MCF 10A (cell line): ENCODE data around the gene OLFM2. TPM values are rescaled to one million over a fixed set of nuclear protein-coding genes. Genes with fewer than 3 reads are reported as not detected.

Experiments used
- BruUV-seq: library from RNA; stranded (reverse); fragments of 400-500 nt; replicated peaks from 2 replicates; lab custom pipeline; 2021; lab: Mats Ljungman, UMichigan
- CTCF ChIA-PET: fragments of 300-600 bp; sonication (Branson Sonifier 250); formaldehyde crosslinking; extraction: SDS; loops from one replicate; lab custom pipeline; 2021; ENCODE audit warnings: antibody characterized with exemption, inconsistent platforms; lab: Yijun Ruan, JAX
- POLR2A ChIA-PET: fragments of 300-600, 350-650 bp; sonication (Branson Sonifier 250); formaldehyde crosslinking; extraction: SDS; loops from one replicate; lab custom pipeline; 2020; ENCODE audit warnings: antibody characterized with exemption, inconsistent platforms; lab: Yijun Ruan, JAX
- DNase-seq: peaks from one replicate; pipeline ENCODE4 v3.0.0-alpha.2; 2018; ENCODE audit not compliant: unreplicated experiment
- H3K27ac Mint-ChIP-seq: one replicate; pipeline ENCODE4 v1.8.0; 2022; ENCODE audit warnings: mild to moderate bottlenecking, low read depth, mixed read lengths; ENCODE audit not compliant: unreplicated experiment
- H3K27me3 Mint-ChIP-seq: one replicate; pipeline ENCODE4 v1.8.0; 2022; ENCODE audit warnings: mixed read lengths; ENCODE audit not compliant: insufficient read depth, unreplicated experiment
- H3K36me3 Mint-ChIP-seq: one replicate; pipeline ENCODE4 v1.8.0; 2022; ENCODE audit warnings: mild to moderate bottlenecking, moderate library complexity, mixed read lengths; ENCODE audit not compliant: insufficient read depth, unreplicated experiment
- H3K4me1 Mint-ChIP-seq: one replicate; pipeline ENCODE4 v1.8.0; 2022; ENCODE audit warnings: mixed read lengths; ENCODE audit not compliant: insufficient read depth, unreplicated experiment
- H3K4me3 Mint-ChIP-seq: one replicate; pipeline ENCODE4 v1.8.0; 2022; ENCODE audit warnings: mild to moderate bottlenecking, moderate library complexity, mixed read lengths; ENCODE audit not compliant: unreplicated experiment
- H3K9me3 Mint-ChIP-seq: one replicate; pipeline ENCODE4 v1.8.0; 2022; ENCODE audit warnings: mixed read lengths; ENCODE audit not compliant: unreplicated experiment
- intact Hi-C: fragments of 100-400 bp; cut with micrococcal nuclease; formaldehyde crosslinking; loops from 2 replicates; pipeline ENCODE4 v1.14.1; 2022
- total RNA-seq: library from RNA; stranded (reverse); gene quantifications from 2 replicates; pipeline ENCODE4 v1.2.3, GENCODE V29; 2022
- TF ChIP-seq, protein P1 (sequence below): fragments of 200-600 bp; IDR thresholded peaks from one replicate; pipeline ENCODE4 v1.8.0; 2022; ENCODE audit warnings: antibody characterized with exemption, mild to moderate bottlenecking; ENCODE audit not compliant: unreplicated experiment

The OLFM2 gene
- total RNA-seq, 1 experiment from 2014 or later, result not detected

DNA sequence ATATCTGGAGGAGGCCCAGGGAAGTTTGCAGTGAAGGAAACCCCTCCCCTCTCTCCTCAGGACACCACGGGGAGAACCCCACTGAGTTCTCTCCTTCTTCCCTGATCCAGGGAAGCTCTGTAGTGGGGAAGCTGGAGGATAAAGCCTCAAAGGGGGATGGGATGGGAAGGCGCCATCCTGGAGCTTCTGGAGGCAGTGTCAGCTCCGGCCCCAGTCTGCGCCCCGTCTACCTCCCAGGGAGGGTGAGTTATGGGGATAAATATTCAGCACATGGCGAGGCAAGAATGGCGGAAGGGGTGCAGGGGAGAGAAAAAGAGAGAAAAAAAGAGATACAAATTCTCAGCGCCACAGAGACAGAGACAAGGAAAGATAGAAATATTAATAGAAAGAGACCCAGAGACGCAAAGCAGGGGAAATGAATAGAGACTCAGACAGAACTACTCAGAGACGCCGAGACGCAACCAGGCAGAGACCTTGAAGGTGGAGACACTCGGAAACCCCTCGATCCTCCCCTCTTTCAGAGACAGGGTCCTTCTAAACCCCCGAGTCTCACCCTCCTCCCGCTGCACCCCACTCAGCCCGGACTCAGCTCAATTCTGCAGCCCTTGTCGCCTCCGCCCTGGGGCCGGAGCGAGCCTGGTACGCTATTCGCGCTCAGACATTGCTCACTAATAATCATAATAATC lies 23.6 kb downstream of the OLFM2 start:
- Mint-ChIP-seq H3K27ac (no peak overlapping the region), H3K36me3 (no peaks in the 10 kb centered on the region), H3K9me3 (no peaks in the 10 kb centered on the region), H3K27me3 (no peaks in the 10 kb centered on the region), H3K4me1 (peaks cover 13% of the 10 kb centered on the region), H3K4me3 (peak overlapping the region; percentile 33)
- intact Hi-C loops, result no loop called here
- no TSS peak for BruUV-seq
- TF ChIP-seq, protein P1, sequence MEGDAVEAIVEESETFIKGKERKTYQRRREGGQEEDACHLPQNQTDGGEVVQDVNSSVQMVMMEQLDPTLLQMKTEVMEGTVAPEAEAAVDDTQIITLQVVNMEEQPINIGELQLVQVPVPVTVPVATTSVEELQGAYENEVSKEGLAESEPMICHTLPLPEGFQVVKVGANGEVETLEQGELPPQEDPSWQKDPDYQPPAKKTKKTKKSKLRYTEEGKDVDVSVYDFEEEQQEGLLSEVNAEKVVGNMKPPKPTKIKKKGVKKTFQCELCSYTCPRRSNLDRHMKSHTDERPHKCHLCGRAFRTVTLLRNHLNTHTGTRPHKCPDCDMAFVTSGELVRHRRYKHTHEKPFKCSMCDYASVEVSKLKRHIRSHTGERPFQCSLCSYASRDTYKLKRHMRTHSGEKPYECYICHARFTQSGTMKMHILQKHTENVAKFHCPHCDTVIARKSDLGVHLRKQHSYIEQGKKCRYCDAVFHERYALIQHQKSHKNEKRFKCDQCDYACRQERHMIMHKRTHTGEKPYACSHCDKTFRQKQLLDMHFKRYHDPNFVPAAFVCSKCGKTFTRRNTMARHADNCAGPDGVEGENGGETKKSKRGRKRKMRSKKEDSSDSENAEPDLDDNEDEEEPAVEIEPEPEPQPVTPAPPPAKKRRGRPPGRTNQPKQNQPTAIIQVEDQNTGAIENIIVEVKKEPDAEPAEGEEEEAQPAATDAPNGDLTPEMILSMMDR, result no peak
- ChIA-PET CTCF (interaction anchor here (1.0 kb wide), 1 partner anchor 28 kb away, joined by 7 read pairs; no protein-coding TSS in a partner anchor), POLR2A (no interaction called here)
- no peak for DNase-seq

DNA sequence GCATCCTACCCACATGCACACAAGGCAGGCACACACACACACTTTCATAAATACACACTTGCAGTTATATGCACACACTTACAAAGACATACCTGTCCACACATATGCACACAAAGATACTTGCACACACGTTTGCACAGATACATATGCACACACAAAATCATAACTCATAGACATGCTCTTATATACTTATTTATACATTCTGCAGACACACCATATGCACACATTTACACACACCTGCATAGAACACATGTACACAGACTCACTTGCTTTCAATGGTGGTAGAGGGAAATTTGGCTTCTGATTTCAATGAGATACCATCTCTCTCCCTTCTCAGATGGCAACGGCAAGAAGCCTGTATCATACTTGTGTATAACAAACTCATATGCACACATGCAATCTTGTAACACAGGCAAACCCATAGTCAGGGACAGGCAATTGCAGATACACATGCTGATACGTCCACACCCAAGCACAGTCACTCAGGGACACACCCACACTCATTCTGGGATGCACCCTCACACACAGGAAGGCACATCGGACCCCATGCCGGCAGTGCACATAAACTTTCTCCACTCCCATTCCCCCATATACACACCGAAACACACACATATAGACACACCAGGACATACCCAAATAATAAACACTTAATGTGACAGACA lies 24.7 kb downstream of the OLFM2 start:
- Mint-ChIP-seq H3K36me3 (no peaks in the 10 kb centered on the region), H3K27ac (no peak overlapping the region), H3K4me1 (peaks cover 3% of the 10 kb centered on the region), H3K27me3 (no peaks in the 10 kb centered on the region), H3K9me3 (no peaks in the 10 kb centered on the region), H3K4me3 (no peak overlapping the region)
- ChIA-PET POLR2A (no interaction called here), CTCF (interaction anchor here (1.0 kb wide), 1 partner anchor 27 kb away, joined by 7 read pairs; no protein-coding TSS in a partner anchor)
- intact Hi-C loops, result no loop called here
- no TSS peak for BruUV-seq
- TF ChIP-seq, protein P1, result no peak
- no peak for DNase-seq

GRCh38 chr19:9910625-9911024 lies 25.7 kb downstream of the OLFM2 start:
- Mint-ChIP-seq H3K4me1 (no peaks in the 10 kb centered on the region), H3K4me3 (no peak overlapping the region), H3K9me3 (no peaks in the 10 kb centered on the region), H3K27ac (no peak overlapping the region), H3K36me3 (no peaks in the 10 kb centered on the region), H3K27me3 (no peaks in the 10 kb centered on the region)
- POLR2A ChIA-PET, result no interaction called here
- intact Hi-C loops, result no loop called here
- CTCF ChIA-PET, result no interaction called here
- TF ChIP-seq, protein P1, result no peak
- BruUV-seq, result no TSS peak
- no peak for DNase-seq

- DNase-seq, result no peak
- H3K4me1 Mint-ChIP-seq, result no peaks in the 10 kb centered on the region
- H3K27me3 Mint-ChIP-seq, result no peaks in the 10 kb centered on the region
- H3K4me3 Mint-ChIP-seq, result no peak overlapping the region
- no peaks in the 10 kb centered on the region for H3K36me3 Mint-ChIP-seq
- no peak overlapping the region for H3K27ac Mint-ChIP-seq
- intact Hi-C loops, result no loop called here
- TF ChIP-seq, protein P1, result no peak
- no peaks in the 10 kb centered on the region for H3K9me3 Mint-ChIP-seq
- ChIA-PET CTCF (interaction anchor here (0.5 to 1.4 kb wide), 3 partner anchors 21 to 1517 kb away, joined by 3 to 6 read pairs (median 4); no protein-coding TSS in a partner anchor), POLR2A (interaction anchor here (0.6 kb wide), 1 partner anchor 14 kb away, joined by 5 read pairs; no protein-coding TSS in a partner anchor)
- BruUV-seq, result no TSS peak
Measured at GRCh38 chr19:9909251-9909650, 27.1 kb downstream of the OLFM2 start.
